Activated naive CD8-positive, alpha-beta T cell treated with anti-CD3 and anti-CD28 coated beads, Interleukin-2, amount 10 ng/mL, durations not matched to agents 7 days and 5 days (primary cell): ENCODE measurements around the gene COLQ. TPM values are rescaled to one million over a fixed set of nuclear protein-coding genes. Genes with fewer than 3 reads are reported as not detected.
A peak's percentile ranks its signal among the peaks of the same experiment; 100 is the strongest.

Experiments used
- ATAC-seq: fragments of 150-1000 bp; cut with Tn5 transposase; one replicate; pipeline ENCODE4 v1.10.0; 2021; ENCODE audit warnings: low read depth, moderate library complexity
- POLR2A ChIA-PET: fragments of 350-600 bp; sonication (Branson Sonifier 250); formaldehyde crosslinking; loops from one replicate; lab custom pipeline; 2021; ENCODE audit warnings: antibody characterized with exemption; lab: Charles Lee
- DNase-seq: peaks from one replicate; pipeline ENCODE4 v3.0.0; 2021
- H3K27ac Mint-ChIP-seq: one replicate; pipeline ENCODE4 v1.8.0; 2022; ENCODE audit warnings: mild to moderate bottlenecking, mixed read lengths
- H3K27me3 Mint-ChIP-seq: one replicate; pipeline ENCODE4 v1.8.0; 2022; ENCODE audit warnings: mild to moderate bottlenecking, moderate library complexity, mixed read lengths
- H3K36me3 Mint-ChIP-seq: one replicate; pipeline ENCODE4 v1.8.0; 2021; ENCODE audit warnings: mild to moderate bottlenecking, mixed read lengths
- H3K4me1 Mint-ChIP-seq: one replicate; pipeline ENCODE4 v1.8.0; 2021; ENCODE audit warnings: mixed read lengths
- H3K4me3 Mint-ChIP-seq: one replicate; pipeline ENCODE4 v1.8.0; 2022; ENCODE audit warnings: mild to moderate bottlenecking, moderate library complexity, mixed read lengths
- H3K9me3 Mint-ChIP-seq: one replicate; pipeline ENCODE4 v1.8.0; 2021; ENCODE audit warnings: mixed read lengths
- total RNA-seq, 2 experiments: library from RNA; stranded (reverse); gene quantifications; one replicate each; pipeline ENCODE4 v1.2.3, GENCODE V29; 2021

The COLQ gene
- total RNA-seq, 2 experiments from 2014 or later: 3.5 to 4.1 TPM

GRCh38 chr3:15513810-15514662 lies 7.5 kb downstream of the COLQ start:
- H3K9me3 Mint-ChIP-seq: no peaks in the 10 kb centered on the region
- H3K36me3 Mint-ChIP-seq: no peaks in the 10 kb centered on the region
- peaks cover 3% of the 10 kb centered on the region for H3K4me1 Mint-ChIP-seq
- no peak overlapping the region for H3K27ac Mint-ChIP-seq
- H3K4me3 Mint-ChIP-seq: no peak overlapping the region
- H3K27me3 Mint-ChIP-seq: peaks cover 4% of the 10 kb centered on the region
- ATAC-seq (no peak), DNase-seq (no peak)
- POLR2A ChIA-PET: interaction anchor here (1.5 kb wide), 1 partner anchor 45 kb away, joined by 3 read pairs; no protein-coding TSS in a partner anchor

DNA sequence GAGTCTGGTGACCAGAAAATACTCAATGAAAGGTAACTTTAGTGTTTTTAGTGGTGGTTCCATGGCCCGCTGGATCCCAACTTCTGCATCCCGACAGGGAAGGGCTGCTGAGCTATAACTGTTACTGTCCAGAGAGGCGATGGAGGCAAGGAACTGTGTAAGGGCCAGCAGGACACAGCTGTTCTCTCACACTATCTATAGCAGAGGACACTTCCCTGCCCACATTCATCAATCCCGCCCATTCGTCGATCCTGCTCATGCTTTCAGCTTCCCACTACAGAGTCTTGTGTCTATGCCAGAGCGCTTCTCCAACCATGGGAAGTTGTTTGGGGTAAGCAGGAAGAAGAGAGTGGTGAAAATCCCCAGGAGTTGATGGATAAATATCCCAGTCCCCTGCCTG lies 8.4 kb downstream of the COLQ start:
- no peak overlapping the region for H3K27ac Mint-ChIP-seq
- H3K9me3 Mint-ChIP-seq: no peaks in the 10 kb centered on the region

DNA sequence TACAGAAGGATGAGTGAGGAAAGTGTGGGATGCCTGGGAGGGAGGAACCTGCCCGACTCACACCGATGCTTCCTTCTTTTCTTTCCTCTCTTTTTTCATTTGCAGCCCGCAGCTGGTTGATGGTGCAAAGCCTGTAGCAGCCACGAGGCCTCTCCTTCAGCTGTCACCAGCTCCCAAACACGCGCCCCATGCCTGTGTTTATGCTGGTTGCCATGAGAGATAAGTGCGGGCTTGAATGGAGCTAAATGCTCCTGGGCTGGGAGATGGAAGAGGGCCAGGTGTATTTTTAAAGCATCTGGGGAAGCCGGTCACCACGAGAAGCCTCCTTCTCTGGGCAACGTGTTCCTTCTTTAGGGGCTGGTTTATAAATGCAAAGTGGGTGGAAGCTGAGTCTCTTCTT lies 9.3 kb downstream of the COLQ start:
- Mint-ChIP-seq H3K9me3 (no peaks in the 10 kb centered on the region), H3K4me1 (peaks cover 3% of the 10 kb centered on the region), H3K27ac (no peak overlapping the region), H3K27me3 (peaks cover 4% of the 10 kb centered on the region), H3K36me3 (no peaks in the 10 kb centered on the region), H3K4me3 (no peak overlapping the region)
- POLR2A ChIA-PET: no interaction called here
- no peak for ATAC-seq
- no peak for DNase-seq

More for the DNA sequence above, 8.4 kb downstream of the COLQ start:
- Mint-ChIP-seq H3K36me3 (no peaks in the 10 kb centered on the region), H3K27me3 (peaks cover 4% of the 10 kb centered on the region), H3K4me1 (peaks cover 3% of the 10 kb centered on the region), H3K4me3 (no peak overlapping the region)
- DNase-seq (no peak), ATAC-seq (no peak)
- POLR2A ChIA-PET: no interaction called here

GRCh38 chr3:15511156-15511555 lies 10.3 kb downstream of the COLQ start:
- Mint-ChIP-seq H3K4me3 (no peak overlapping the region), H3K9me3 (no peaks in the 10 kb centered on the region), H3K27me3 (peaks cover 4% of the 10 kb centered on the region), H3K4me1 (peaks cover 3% of the 10 kb centered on the region), H3K36me3 (no peaks in the 10 kb centered on the region), H3K27ac (peak overlapping the region; percentile 24)
- no peak for DNase-seq
- POLR2A ChIA-PET: no interaction called here
- ATAC-seq: no peak

- ATAC-seq: no peak
- Mint-ChIP-seq H3K27ac (no peak overlapping the region), H3K4me3 (no peak overlapping the region), H3K36me3 (no peaks in the 10 kb centered on the region), H3K9me3 (no peaks in the 10 kb centered on the region), H3K27me3 (peaks cover 4% of the 10 kb centered on the region), H3K4me1 (peaks cover 3% of the 10 kb centered on the region)
- DNase-seq: no peak
- POLR2A ChIA-PET: no interaction called here
Observed at GRCh38 chr3:15510493-15510892, 11.0 kb downstream of the COLQ start.

- no peak overlapping the region for H3K27ac Mint-ChIP-seq
- no peaks in the 10 kb centered on the region for H3K27me3 Mint-ChIP-seq
- ATAC-seq (no peak), DNase-seq (no peak)
- no peak overlapping the region for H3K4me3 Mint-ChIP-seq
- POLR2A ChIA-PET: no interaction called here
- no peaks in the 10 kb centered on the region for H3K36me3 Mint-ChIP-seq
- H3K9me3 Mint-ChIP-seq: no peaks in the 10 kb centered on the region
- peaks cover 7% of the 10 kb centered on the region for H3K4me1 Mint-ChIP-seq
Observed at GRCh38 chr3:15506571-15506970, 14.9 kb downstream of the COLQ start.

GRCh38 chr3:15505479-15506165 lies 15.9 kb downstream of the COLQ start:
- no peak overlapping the region for H3K4me3 Mint-ChIP-seq
- no peaks in the 10 kb centered on the region for H3K36me3 Mint-ChIP-seq
- no peaks in the 10 kb centered on the region for H3K27me3 Mint-ChIP-seq

GRCh38 chr3:15502616-15503015 lies 18.9 kb downstream of the COLQ start:
- H3K4me1 Mint-ChIP-seq: peaks cover 22% of the 10 kb centered on the region
- DNase-seq: no peak
- H3K27ac Mint-ChIP-seq: no peak overlapping the region
- ATAC-seq: no peak
- H3K36me3 Mint-ChIP-seq: peaks cover 1% of the 10 kb centered on the region
- no peak overlapping the region for H3K4me3 Mint-ChIP-seq
- POLR2A ChIA-PET: no interaction called here
- no peaks in the 10 kb centered on the region for H3K27me3 Mint-ChIP-seq
- no peaks in the 10 kb centered on the region for H3K9me3 Mint-ChIP-seq

More at GRCh38 chr3:15505479-15506165, 15.9 kb downstream of the COLQ start:
- ATAC-seq (no peak), DNase-seq (no peak)
- Mint-ChIP-seq H3K9me3 (no peaks in the 10 kb centered on the region), H3K27ac (no peak overlapping the region), H3K4me1 (peaks cover 10% of the 10 kb centered on the region)
- POLR2A ChIA-PET: no interaction called here

DNA sequence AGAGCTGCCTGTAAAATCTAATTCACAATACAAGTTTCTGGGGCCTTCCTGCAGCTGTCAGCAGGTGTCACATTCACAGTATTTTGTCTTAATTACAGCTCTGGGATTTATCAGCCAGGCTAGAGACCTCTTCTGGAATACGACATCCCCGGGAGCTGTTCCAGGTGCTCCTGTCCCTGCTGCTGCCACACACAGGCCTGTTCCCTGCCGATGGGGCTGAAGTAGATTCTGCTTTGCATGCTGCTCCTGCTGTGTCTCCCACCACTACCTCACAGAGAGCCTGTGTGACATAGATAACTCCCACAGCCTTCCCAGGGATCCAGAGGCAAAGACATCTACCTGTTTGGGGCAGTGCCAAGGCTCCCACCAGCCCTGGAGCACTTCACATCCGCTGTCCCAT lies 20.4 kb downstream of the COLQ start:
- Mint-ChIP-seq H3K36me3 (peaks cover 1% of the 10 kb centered on the region), H3K4me1 (peaks cover 32% of the 10 kb centered on the region), H3K27ac (no peak overlapping the region), H3K9me3 (no peaks in the 10 kb centered on the region), H3K4me3 (no peak overlapping the region), H3K27me3 (no peaks in the 10 kb centered on the region)
- DNase-seq (no peak), ATAC-seq (no peak)
- POLR2A ChIA-PET: no interaction called here

DNA sequence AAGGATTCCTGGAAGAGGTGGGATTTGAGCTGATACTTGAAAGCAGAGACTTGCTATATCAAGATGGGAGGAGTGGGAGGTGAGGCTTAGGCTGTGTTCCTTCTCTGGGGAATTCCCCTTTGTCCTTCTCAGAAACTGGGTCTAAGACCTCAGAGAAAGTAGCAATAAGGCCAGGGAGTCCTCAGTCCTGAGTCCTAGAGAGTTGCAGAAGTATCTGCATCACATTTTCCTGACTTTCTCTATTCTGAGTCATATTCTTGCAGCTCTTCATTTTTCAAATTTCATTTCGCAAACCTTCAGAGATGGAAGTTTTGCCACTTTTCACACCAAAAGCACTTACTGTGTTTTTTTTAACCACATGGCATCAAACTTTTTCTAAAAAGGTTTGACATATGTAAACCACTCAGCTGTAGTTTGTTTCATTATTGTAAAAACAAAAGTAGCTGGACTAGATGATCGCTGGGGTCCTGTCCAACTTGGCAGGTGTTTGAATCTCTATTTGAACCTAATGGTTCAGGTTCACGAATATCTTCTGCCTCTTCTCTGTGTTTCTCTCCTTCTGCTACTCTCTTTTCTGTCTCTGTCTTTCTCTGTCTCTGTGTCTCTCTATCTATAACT lies 21.3 kb downstream of the COLQ start:
- Mint-ChIP-seq H3K4me3 (no peak overlapping the region), H3K4me1 (peaks cover 34% of the 10 kb centered on the region), H3K27ac (no peak overlapping the region), H3K9me3 (no peaks in the 10 kb centered on the region), H3K36me3 (peaks cover 1% of the 10 kb centered on the region), H3K27me3 (no peaks in the 10 kb centered on the region)
- ATAC-seq: no peak
- no peak for DNase-seq
- POLR2A ChIA-PET: no interaction called here

GRCh38 chr3:15499536-15499935 lies 22.0 kb downstream of the COLQ start:
- peaks cover 1% of the 10 kb centered on the region for H3K36me3 Mint-ChIP-seq
- POLR2A ChIA-PET: no interaction called here
- no peaks in the 10 kb centered on the region for H3K9me3 Mint-ChIP-seq
- DNase-seq: no peak
- H3K27ac Mint-ChIP-seq: no peak overlapping the region
- H3K27me3 Mint-ChIP-seq: no peaks in the 10 kb centered on the region
- H3K4me1 Mint-ChIP-seq: peaks cover 32% of the 10 kb centered on the region
- ATAC-seq: no peak
- H3K4me3 Mint-ChIP-seq: no peak overlapping the region

- Mint-ChIP-seq H3K36me3 (peaks cover 1% of the 10 kb centered on the region), H3K4me1 (peaks cover 33% of the 10 kb centered on the region), H3K27me3 (no peaks in the 10 kb centered on the region), H3K9me3 (no peaks in the 10 kb centered on the region), H3K4me3 (no peak overlapping the region), H3K27ac (no peak overlapping the region)
- ATAC-seq (no peak), DNase-seq (no peak)
- POLR2A ChIA-PET: no interaction called here
Observed at GRCh38 chr3:15498431-15499214, 22.9 kb downstream of the COLQ start.

- H3K4me3 Mint-ChIP-seq: no peak overlapping the region
Observed at GRCh38 chr3:15497964-15498363, 23.5 kb downstream of the COLQ start.

More at GRCh38 chr3:15497964-15498363, 23.5 kb downstream of the COLQ start:
- H3K27me3 Mint-ChIP-seq: no peaks in the 10 kb centered on the region
- H3K4me1 Mint-ChIP-seq: peaks cover 32% of the 10 kb centered on the region
- peaks cover 2% of the 10 kb centered on the region for H3K9me3 Mint-ChIP-seq
- no peak for ATAC-seq
- POLR2A ChIA-PET: no interaction called here
- no peak overlapping the region for H3K27ac Mint-ChIP-seq
- H3K36me3 Mint-ChIP-seq: peaks cover 1% of the 10 kb centered on the region
- no peak for DNase-seq
